ENCODE results near the gene CACNA1H.

Gene CACNA1H

DNA sequence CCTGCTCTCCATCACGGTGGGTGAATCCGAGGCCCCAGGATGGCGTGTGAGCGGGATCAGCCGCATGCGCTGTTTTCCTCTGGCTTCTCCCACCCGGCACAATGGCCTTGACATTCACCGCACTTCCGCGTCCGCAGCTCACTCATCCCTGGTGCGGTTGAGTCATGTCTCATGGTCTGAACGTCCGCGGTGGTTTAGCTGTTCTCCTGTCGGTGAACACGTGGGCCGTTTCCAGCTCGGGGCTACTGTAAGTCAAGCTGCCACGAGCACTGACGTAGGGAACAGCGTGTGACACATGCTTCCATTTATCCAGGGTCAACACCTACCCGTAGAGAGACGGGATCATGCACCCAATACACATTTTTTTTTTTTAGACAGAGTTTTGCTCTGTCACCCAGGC lies 15.3 kb upstream of the CACNA1H start:
- Histone ChIP-seq H3K36me3 (ENCODE audit: insufficient read depth) (no peaks in the 10 kb centered on the region), H4K20me1 (ENCODE audit: insufficient read depth) (no peaks in the 10 kb centered on the region)
- TF ChIP-seq, protein P1, sequence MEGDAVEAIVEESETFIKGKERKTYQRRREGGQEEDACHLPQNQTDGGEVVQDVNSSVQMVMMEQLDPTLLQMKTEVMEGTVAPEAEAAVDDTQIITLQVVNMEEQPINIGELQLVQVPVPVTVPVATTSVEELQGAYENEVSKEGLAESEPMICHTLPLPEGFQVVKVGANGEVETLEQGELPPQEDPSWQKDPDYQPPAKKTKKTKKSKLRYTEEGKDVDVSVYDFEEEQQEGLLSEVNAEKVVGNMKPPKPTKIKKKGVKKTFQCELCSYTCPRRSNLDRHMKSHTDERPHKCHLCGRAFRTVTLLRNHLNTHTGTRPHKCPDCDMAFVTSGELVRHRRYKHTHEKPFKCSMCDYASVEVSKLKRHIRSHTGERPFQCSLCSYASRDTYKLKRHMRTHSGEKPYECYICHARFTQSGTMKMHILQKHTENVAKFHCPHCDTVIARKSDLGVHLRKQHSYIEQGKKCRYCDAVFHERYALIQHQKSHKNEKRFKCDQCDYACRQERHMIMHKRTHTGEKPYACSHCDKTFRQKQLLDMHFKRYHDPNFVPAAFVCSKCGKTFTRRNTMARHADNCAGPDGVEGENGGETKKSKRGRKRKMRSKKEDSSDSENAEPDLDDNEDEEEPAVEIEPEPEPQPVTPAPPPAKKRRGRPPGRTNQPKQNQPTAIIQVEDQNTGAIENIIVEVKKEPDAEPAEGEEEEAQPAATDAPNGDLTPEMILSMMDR (conservative IDR thresholded peaks at IDR 0.05; ENCODE audit: low read depth, low read length): no peak

DNA sequence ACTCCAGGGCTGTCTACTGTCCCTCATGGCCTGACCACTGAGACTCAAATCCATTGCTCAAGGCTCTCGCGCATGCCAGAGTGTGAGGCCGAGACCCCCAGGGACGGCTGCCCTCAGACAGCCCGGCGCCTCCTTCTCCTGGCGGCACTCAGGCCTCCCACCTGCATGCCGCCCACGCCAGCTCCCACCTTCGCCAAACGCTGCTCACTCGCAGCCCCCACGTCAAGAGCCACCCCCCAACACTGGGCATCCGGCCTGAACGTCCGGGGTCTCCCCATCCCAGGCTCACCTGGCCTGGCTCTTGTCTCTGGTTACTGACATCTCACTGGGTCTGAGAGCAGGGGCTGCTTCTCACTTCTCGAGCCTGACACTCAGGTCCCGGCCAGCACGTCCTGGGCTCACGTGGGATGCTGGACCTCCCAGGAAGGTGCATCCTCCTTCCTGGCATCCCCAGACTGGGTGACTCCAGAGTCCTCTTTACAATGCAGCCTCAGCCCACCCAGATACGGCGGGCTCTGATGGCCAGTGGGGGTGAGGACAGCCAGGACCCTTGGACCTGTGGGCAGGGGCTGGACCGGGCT lies 12.2 kb upstream of the CACNA1H start:
- Histone ChIP-seq H2AFZ (ENCODE audit: low read depth) (no peak overlapping the region), H4K20me1 (ENCODE audit: insufficient read depth) (no peaks in the 10 kb centered on the region), H3K27me3 (ENCODE audit: insufficient read depth, low read depth) (peaks cover 98% of the 10 kb centered on the region), H3K79me2 (ENCODE audit: insufficient read depth, low read depth) (no peaks in the 10 kb centered on the region), H3K36me3 (ENCODE audit: insufficient read depth) (no peaks in the 10 kb centered on the region), H3K4me2 (no peak overlapping the region), H3K4me1 (ENCODE audit: low read depth, poor library complexity, severe bottlenecking) (no peaks in the 10 kb centered on the region), H3K9ac (no peak overlapping the region), H3K4me3 (IDR thresholded peaks at IDR 0.05; ENCODE audit: insufficient read depth, low read depth, low read length) (no peak overlapping the region), H3K27ac (no peak overlapping the region)
- TF ChIP-seq, protein P1 (conservative IDR thresholded peaks at IDR 0.05; ENCODE audit: low read depth, low read length): no peak

More for the DNA sequence above, 15.3 kb upstream of the CACNA1H start:
- Histone ChIP-seq H3K9ac (no peak overlapping the region), H3K4me3 (IDR thresholded peaks at IDR 0.05; ENCODE audit: insufficient read depth, low read depth, low read length) (no peak overlapping the region), H3K4me1 (ENCODE audit: low read depth, poor library complexity, severe bottlenecking) (no peaks in the 10 kb centered on the region), H2AFZ (ENCODE audit: low read depth) (no peak overlapping the region), H3K79me2 (ENCODE audit: insufficient read depth, low read depth) (no peaks in the 10 kb centered on the region), H3K27ac (no peak overlapping the region), H3K4me2 (no peak overlapping the region), H3K27me3 (ENCODE audit: insufficient read depth, low read depth) (peaks cover 98% of the 10 kb centered on the region)

DNA sequence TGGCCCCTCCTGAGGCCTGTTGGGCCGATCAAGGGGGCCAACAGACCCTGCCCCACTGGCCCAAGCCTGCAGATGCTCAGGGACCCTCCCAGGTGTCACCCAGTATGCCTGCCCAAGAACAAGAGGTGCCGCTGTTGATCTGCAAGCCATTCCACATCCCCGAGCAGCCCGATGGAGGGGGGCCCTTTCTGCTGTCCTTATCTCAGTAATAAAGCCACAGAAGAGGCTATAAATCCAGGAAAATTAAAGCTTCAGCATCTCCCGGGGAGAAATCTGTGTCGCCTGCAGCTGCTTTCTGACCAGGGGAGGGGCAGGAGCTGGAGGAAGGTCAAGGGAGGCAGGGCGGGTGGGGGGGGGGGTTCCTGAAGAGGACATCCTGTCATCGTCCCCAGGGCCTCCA lies 11.7 kb upstream of the CACNA1H start:
- Histone ChIP-seq H3K4me3 (IDR thresholded peaks at IDR 0.05; ENCODE audit: insufficient read depth, low read depth, low read length) (no peak overlapping the region), H3K4me1 (ENCODE audit: low read depth, poor library complexity, severe bottlenecking) (no peaks in the 10 kb centered on the region), H3K9ac (no peak overlapping the region), H3K27me3 (ENCODE audit: insufficient read depth, low read depth) (peaks cover 98% of the 10 kb centered on the region), H3K36me3 (ENCODE audit: insufficient read depth) (no peaks in the 10 kb centered on the region), H3K27ac (no peak overlapping the region), H4K20me1 (ENCODE audit: insufficient read depth) (no peaks in the 10 kb centered on the region), H3K4me2 (no peak overlapping the region), H2AFZ (ENCODE audit: low read depth) (no peak overlapping the region), H3K79me2 (ENCODE audit: insufficient read depth, low read depth) (no peaks in the 10 kb centered on the region)
- TF ChIP-seq, protein P1 (conservative IDR thresholded peaks at IDR 0.05; ENCODE audit: low read depth, low read length): no peak

DNA sequence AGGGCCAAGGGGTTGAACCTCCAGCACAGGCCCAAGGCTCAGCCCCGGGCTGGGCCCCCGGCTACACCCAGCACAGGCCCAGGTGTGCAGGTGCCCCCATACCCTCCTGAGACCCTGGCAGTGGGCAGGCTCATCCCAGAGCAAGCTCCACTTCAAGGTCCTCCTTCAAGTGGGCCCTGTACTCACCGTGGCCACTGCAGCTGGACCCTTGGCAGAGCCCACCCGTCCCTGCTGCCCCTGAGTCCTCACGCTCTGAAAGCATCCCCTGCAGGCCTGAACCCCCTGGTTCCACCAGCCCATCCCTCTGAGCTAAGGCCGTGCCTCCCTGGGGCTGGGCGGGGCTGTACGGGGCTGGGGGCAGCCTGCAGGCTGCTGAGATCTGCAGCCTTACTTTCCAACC lies 11.2 kb upstream of the CACNA1H start:
- H3K27ac ChIP-seq: no peak overlapping the region
- no peak overlapping the region for H3K4me3 ChIP-seq (IDR thresholded peaks at IDR 0.05; ENCODE audit: insufficient read depth, low read depth, low read length)
- H3K4me1 ChIP-seq (ENCODE audit: low read depth, poor library complexity, severe bottlenecking): no peaks in the 10 kb centered on the region
- peaks cover 98% of the 10 kb centered on the region for H3K27me3 ChIP-seq (ENCODE audit: insufficient read depth, low read depth)
- no peak overlapping the region for H3K9ac ChIP-seq
- TF ChIP-seq, protein P1 (conservative IDR thresholded peaks at IDR 0.05; ENCODE audit: low read depth, low read length): no peak
- no peaks in the 10 kb centered on the region for H4K20me1 ChIP-seq (ENCODE audit: insufficient read depth)
- H2AFZ ChIP-seq (ENCODE audit: low read depth): no peak overlapping the region
- H3K36me3 ChIP-seq (ENCODE audit: insufficient read depth): no peaks in the 10 kb centered on the region
- H3K4me2 ChIP-seq: no peak overlapping the region
- no peaks in the 10 kb centered on the region for H3K79me2 ChIP-seq (ENCODE audit: insufficient read depth, low read depth)
